ENCODE results near the gene ZNF653.

Gene ZNF653

GRCh38 chr19:11450570-11451326, 54.9 kb downstream of the ZNF653 start:
- H3K9me3 ChIP-seq (ENCODE audit: insufficient read depth, low read depth, low read length): no peaks in the 10 kb centered on the region
- no peak overlapping the region for H3K9ac ChIP-seq (ENCODE audit: low read depth, low read length)
- H3K27me3 ChIP-seq (ENCODE audit: insufficient read depth, low read length): no peaks in the 10 kb centered on the region
- H3K36me3 ChIP-seq (ENCODE audit: insufficient read depth, low read depth, low read length): peaks cover 38% of the 10 kb centered on the region
- H3K27ac ChIP-seq (ENCODE audit: low read length): no peak overlapping the region
- peaks cover 4% of the 10 kb centered on the region; the same call in 1 of the 2 replicates for H3K4me1 ChIP-seq (ENCODE audit: insufficient read depth, low read length)
- no peak overlapping the region for H3K4me3 ChIP-seq (ENCODE audit: low read length)

GRCh38 chr19:11448923-11449554, 56.6 kb downstream of the ZNF653 start:
- Histone ChIP-seq H3K4me3 (ENCODE audit: low read length) (no peak overlapping the region), H3K27ac (ENCODE audit: low read length) (no peak overlapping the region), H3K27me3 (ENCODE audit: insufficient read depth, low read length) (no peaks in the 10 kb centered on the region), H3K9me3 (ENCODE audit: insufficient read depth, low read depth, low read length) (no peaks in the 10 kb centered on the region), H3K36me3 (ENCODE audit: insufficient read depth, low read depth, low read length) (peaks cover 55% of the 10 kb centered on the region), H3K9ac (ENCODE audit: low read depth, low read length) (no peak overlapping the region), H3K4me1 (ENCODE audit: insufficient read depth, low read length) (peaks cover 4% of the 10 kb centered on the region; the same call in 1 of the 2 replicates)

- peaks cover 60% of the 10 kb centered on the region for H3K36me3 ChIP-seq (ENCODE audit: insufficient read depth, low read depth, low read length)
Observed at GRCh38 chr19:11448410-11448809, 57.2 kb downstream of the ZNF653 start.

GRCh38 chr19:11447347-11448262, 58.0 kb downstream of the ZNF653 start:
- Histone ChIP-seq H3K36me3 (ENCODE audit: insufficient read depth, low read depth, low read length) (peaks cover 67% of the 10 kb centered on the region), H3K9ac (ENCODE audit: low read depth, low read length) (no peak overlapping the region)

More at GRCh38 chr19:11448410-11448809, 57.2 kb downstream of the ZNF653 start:
- Histone ChIP-seq H3K9ac (ENCODE audit: low read depth, low read length) (no peak overlapping the region), H3K4me3 (ENCODE audit: low read length) (no peak overlapping the region), H3K9me3 (ENCODE audit: insufficient read depth, low read depth, low read length) (no peaks in the 10 kb centered on the region), H3K27me3 (ENCODE audit: insufficient read depth, low read length) (no peaks in the 10 kb centered on the region), H3K4me1 (ENCODE audit: insufficient read depth, low read length) (peaks cover 4% of the 10 kb centered on the region; the same call in 1 of the 2 replicates), H3K27ac (ENCODE audit: low read length) (no peak overlapping the region)

GRCh38 chr19:11446652-11447301, 58.9 kb downstream of the ZNF653 start:
- H3K4me3 ChIP-seq (ENCODE audit: low read length): no peak overlapping the region
- H3K27me3 ChIP-seq (ENCODE audit: insufficient read depth, low read length): no peaks in the 10 kb centered on the region
- H3K9me3 ChIP-seq (ENCODE audit: insufficient read depth, low read depth, low read length): no peaks in the 10 kb centered on the region
- H3K36me3 ChIP-seq (ENCODE audit: insufficient read depth, low read depth, low read length): peaks cover 75% of the 10 kb centered on the region
- no peak overlapping the region for H3K27ac ChIP-seq (ENCODE audit: low read length)
- no peak overlapping the region for H3K9ac ChIP-seq (ENCODE audit: low read depth, low read length)
- H3K4me1 ChIP-seq (ENCODE audit: insufficient read depth, low read length): no peaks in the 10 kb centered on the region; the same call in 1 of the 2 replicates

More at GRCh38 chr19:11447347-11448262, 58.0 kb downstream of the ZNF653 start:
- Histone ChIP-seq H3K27me3 (ENCODE audit: insufficient read depth, low read length) (no peaks in the 10 kb centered on the region), H3K9me3 (ENCODE audit: insufficient read depth, low read depth, low read length) (no peaks in the 10 kb centered on the region), H3K4me3 (ENCODE audit: low read length) (no peak overlapping the region), H3K4me1 (ENCODE audit: insufficient read depth, low read length) (peaks cover 4% of the 10 kb centered on the region; the same call in 1 of the 2 replicates), H3K27ac (ENCODE audit: low read length) (no peak overlapping the region)

GRCh38 chr19:11446271-11446651, 59.4 kb downstream of the ZNF653 start:
- Histone ChIP-seq H3K4me1 (ENCODE audit: insufficient read depth, low read length) (no peaks in the 10 kb centered on the region), H3K36me3 (ENCODE audit: insufficient read depth, low read depth, low read length) (peaks cover 81% of the 10 kb centered on the region), H3K9ac (ENCODE audit: low read depth, low read length) (no peak overlapping the region), H3K9me3 (ENCODE audit: insufficient read depth, low read depth, low read length) (no peaks in the 10 kb centered on the region), H3K4me3 (ENCODE audit: low read length) (no peak overlapping the region), H3K27ac (ENCODE audit: low read length) (no peak overlapping the region), H3K27me3 (ENCODE audit: insufficient read depth, low read length) (no peaks in the 10 kb centered on the region)

- no peaks in the 10 kb centered on the region for H3K4me1 ChIP-seq (ENCODE audit: insufficient read depth, low read length)
- no peak overlapping the region for H3K27ac ChIP-seq (ENCODE audit: low read length)
- no peak overlapping the region for H3K9ac ChIP-seq (ENCODE audit: low read depth, low read length)
- H3K36me3 ChIP-seq (ENCODE audit: insufficient read depth, low read depth, low read length): peaks cover 82% of the 10 kb centered on the region
- H3K4me3 ChIP-seq (ENCODE audit: low read length): no peak overlapping the region
- H3K27me3 ChIP-seq (ENCODE audit: insufficient read depth, low read length): no peaks in the 10 kb centered on the region
- no peaks in the 10 kb centered on the region for H3K9me3 ChIP-seq (ENCODE audit: insufficient read depth, low read depth, low read length)
Observed at GRCh38 chr19:11445141-11445540, 60.5 kb downstream of the ZNF653 start.

- Histone ChIP-seq H3K27me3 (ENCODE audit: insufficient read depth, low read length) (no peaks in the 10 kb centered on the region), H3K4me1 (ENCODE audit: insufficient read depth, low read length) (no peaks in the 10 kb centered on the region), H3K4me3 (ENCODE audit: low read length) (no peak overlapping the region), H3K27ac (ENCODE audit: low read length) (no peak overlapping the region), H3K9me3 (ENCODE audit: insufficient read depth, low read depth, low read length) (no peaks in the 10 kb centered on the region), H3K9ac (ENCODE audit: low read depth, low read length) (no peak overlapping the region), H3K36me3 (ENCODE audit: insufficient read depth, low read depth, low read length) (peaks cover 85% of the 10 kb centered on the region)
Observed at GRCh38 chr19:11444059-11444458, 61.6 kb downstream of the ZNF653 start.

- Histone ChIP-seq H3K27ac (ENCODE audit: low read length) (no peak overlapping the region), H3K27me3 (ENCODE audit: insufficient read depth, low read length) (no peaks in the 10 kb centered on the region), H3K36me3 (ENCODE audit: insufficient read depth, low read depth, low read length) (peaks cover 60% of the 10 kb centered on the region), H3K9ac (ENCODE audit: low read depth, low read length) (no peak overlapping the region), H3K4me3 (ENCODE audit: low read length) (no peak overlapping the region), H3K4me1 (ENCODE audit: insufficient read depth, low read length) (peaks cover 5% of the 10 kb centered on the region), H3K9me3 (ENCODE audit: insufficient read depth, low read depth, low read length) (no peaks in the 10 kb centered on the region)
Observed at GRCh38 chr19:11437955-11438354, 67.7 kb downstream of the ZNF653 start.

GRCh38 chr19:11435833-11436313, 69.8 kb downstream of the ZNF653 start:
- Histone ChIP-seq H3K9ac (ENCODE audit: low read depth, low read length) (peak overlapping the region; percentile 94), H3K4me1 (ENCODE audit: insufficient read depth, low read length) (peaks cover 5% of the 10 kb centered on the region), H3K9me3 (ENCODE audit: insufficient read depth, low read depth, low read length) (no peaks in the 10 kb centered on the region), H3K27me3 (ENCODE audit: insufficient read depth, low read length) (no peaks in the 10 kb centered on the region), H3K27ac (ENCODE audit: low read length) (peak overlapping the region; percentile 2), H3K36me3 (ENCODE audit: insufficient read depth, low read depth, low read length) (peaks cover 40% of the 10 kb centered on the region), H3K4me3 (ENCODE audit: low read length) (peak overlapping the region; percentile 87)
